AG04449 (cell line): ENCODE data around the gene NELL1.

Experiments used
- CTCF ChIA-PET: fragments of 350-600 bp; formaldehyde crosslinking; extraction: SDS; loops from one replicate; lab custom pipeline; 2021; ENCODE audit warnings: antibody characterized with exemption; lab: Yijun Ruan, JAX
- POLR2A ChIA-PET: fragments of 400-600, 350-600 bp; formaldehyde crosslinking; extraction: SDS; loops from one replicate; lab custom pipeline; 2020; ENCODE audit warnings: antibody characterized with exemption, inconsistent platforms; lab: Yijun Ruan, JAX
- DNase-seq: peaks from one replicate; pipeline ENCODE4 v3.0.0-alpha.2; 2010; ENCODE audit warnings: low read depth, low spot score
- H3K4me3 ChIP-seq: 2 replicates; pipeline ENCODE4 v1.5.1; 2011; ENCODE audit warnings: low read depth, mild to moderate bottlenecking, control low read depth, low read length
- TF ChIP-seq, protein P1 (sequence below): IDR thresholded peaks from one replicate; pipeline ENCODE4 v1.5.1; 2011; ENCODE audit warnings: mild to moderate bottlenecking, moderate library complexity, low read length, control low read depth, inconsistent platforms; ENCODE audit not compliant: insufficient read depth; ENCODE audit errors: missing control alignments

The NELL1 gene

GRCh38 chr11:21088930-21089329, 419.5 kb downstream of the NELL1 start:
- no peak for DNase-seq
- CTCF ChIA-PET: no interaction called here

GRCh38 chr11:21104641-21105040, 435.3 kb downstream of the NELL1 start:
- ChIA-PET POLR2A (no interaction called here), CTCF (no interaction called here)
- no peak overlapping the region for H3K4me3 ChIP-seq
- DNase-seq: no peak
- TF ChIP-seq, protein P1, sequence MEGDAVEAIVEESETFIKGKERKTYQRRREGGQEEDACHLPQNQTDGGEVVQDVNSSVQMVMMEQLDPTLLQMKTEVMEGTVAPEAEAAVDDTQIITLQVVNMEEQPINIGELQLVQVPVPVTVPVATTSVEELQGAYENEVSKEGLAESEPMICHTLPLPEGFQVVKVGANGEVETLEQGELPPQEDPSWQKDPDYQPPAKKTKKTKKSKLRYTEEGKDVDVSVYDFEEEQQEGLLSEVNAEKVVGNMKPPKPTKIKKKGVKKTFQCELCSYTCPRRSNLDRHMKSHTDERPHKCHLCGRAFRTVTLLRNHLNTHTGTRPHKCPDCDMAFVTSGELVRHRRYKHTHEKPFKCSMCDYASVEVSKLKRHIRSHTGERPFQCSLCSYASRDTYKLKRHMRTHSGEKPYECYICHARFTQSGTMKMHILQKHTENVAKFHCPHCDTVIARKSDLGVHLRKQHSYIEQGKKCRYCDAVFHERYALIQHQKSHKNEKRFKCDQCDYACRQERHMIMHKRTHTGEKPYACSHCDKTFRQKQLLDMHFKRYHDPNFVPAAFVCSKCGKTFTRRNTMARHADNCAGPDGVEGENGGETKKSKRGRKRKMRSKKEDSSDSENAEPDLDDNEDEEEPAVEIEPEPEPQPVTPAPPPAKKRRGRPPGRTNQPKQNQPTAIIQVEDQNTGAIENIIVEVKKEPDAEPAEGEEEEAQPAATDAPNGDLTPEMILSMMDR: no peak

More at GRCh38 chr11:21088930-21089329, 419.5 kb downstream of the NELL1 start:
- POLR2A ChIA-PET: no interaction called here
- H3K4me3 ChIP-seq: no peak overlapping the region
- TF ChIP-seq, protein P1: no peak

- POLR2A ChIA-PET: no interaction called here
- CTCF ChIA-PET: no interaction called here
- TF ChIP-seq, protein P1: no peak
- no peak for DNase-seq
- H3K4me3 ChIP-seq: no peak overlapping the region
Measured at GRCh38 chr11:21105196-21105917, 436.0 kb downstream of the NELL1 start.

GRCh38 chr11:21109341-21109740, 440.0 kb downstream of the NELL1 start:
- H3K4me3 ChIP-seq: no peak overlapping the region
- ChIA-PET CTCF (no interaction called here), POLR2A (no interaction called here)
- TF ChIP-seq, protein P1: no peak
- no peak for DNase-seq

DNA sequence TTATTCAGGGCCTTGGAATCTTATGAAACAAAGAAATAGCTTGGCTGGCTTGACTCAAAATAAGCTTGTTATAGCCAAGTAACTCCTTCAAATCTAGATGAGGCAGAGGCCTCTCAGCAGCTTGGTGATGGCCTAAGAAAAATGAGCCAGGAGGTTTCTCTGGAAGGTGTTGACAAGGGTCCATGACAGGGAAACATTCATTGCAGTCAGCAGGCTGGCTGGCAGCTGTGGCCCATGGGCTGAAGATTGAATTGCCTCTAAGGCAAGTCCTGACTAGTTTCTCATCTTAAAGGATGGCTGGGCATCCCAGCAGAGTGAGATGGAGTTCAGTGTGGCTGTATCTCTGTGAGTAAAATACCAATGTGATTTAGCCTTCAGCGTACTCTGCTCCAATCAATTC, 441.0 kb downstream of the NELL1 start:
- TF ChIP-seq, protein P1: no peak
- ChIA-PET POLR2A (no interaction called here), CTCF (no interaction called here)
- no peak for DNase-seq
- H3K4me3 ChIP-seq: no peak overlapping the region

DNA sequence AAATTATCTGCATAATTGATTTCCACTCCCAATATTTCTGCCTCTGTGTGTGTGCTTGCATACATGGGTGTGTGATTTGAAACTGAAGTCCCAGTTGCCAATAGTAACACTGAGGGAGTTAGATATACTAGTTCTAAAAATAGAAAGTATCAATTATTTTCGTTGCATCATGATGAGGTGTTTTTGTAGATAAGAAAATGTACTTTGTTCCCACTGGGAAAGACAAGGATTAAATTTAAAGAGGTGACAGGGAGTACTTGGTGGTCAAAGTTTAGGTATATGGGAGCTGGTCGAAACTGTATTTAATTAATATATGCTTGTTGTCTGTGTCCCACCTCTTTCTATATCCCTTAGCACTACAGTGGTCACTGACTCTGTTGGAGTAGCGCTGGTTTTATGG, 444.5 kb downstream of the NELL1 start:
- TF ChIP-seq, protein P1: no peak
- CTCF ChIA-PET: no interaction called here
- POLR2A ChIA-PET: no interaction called here
- H3K4me3 ChIP-seq: no peak overlapping the region
- no peak for DNase-seq
